CD4-positive, alpha-beta T cell (primary cell): Measurements from ENCODE around the gene ZBTB5. TPM values are rescaled to one million over a fixed set of nuclear protein-coding genes. Genes with fewer than 3 reads are reported as not detected.

Experiments
- ATAC-seq: fragments of 200-7000 bp; cut with Tn5 transposase; one replicate; pipeline ENCODE4 v1.10.0; 2022; ENCODE audit warnings: mild to moderate bottlenecking; ENCODE audit not compliant: poor library complexity
- CTCF ChIA-PET: fragments of 350-600 bp; sonication (Branson Sonifier 250); formaldehyde crosslinking; loops from one replicate; lab custom pipeline; 2021; ENCODE audit warnings: antibody characterized with exemption, inconsistent platforms; lab: Charles Lee
- POLR2A ChIA-PET: fragments of 350-600 bp; sonication (Branson Sonifier 250); formaldehyde crosslinking; loops from one replicate; lab custom pipeline; 2021; ENCODE audit warnings: antibody characterized with exemption, inconsistent platforms; lab: Charles Lee
- DNase-seq, 14 experiments: peaks; one replicate each; pipeline ENCODE4 v3.0.0-alpha.2; 2013 to 2020; ENCODE audit warnings: mixed read lengths in 2 of 14
- H3K27ac ChIP-seq, 2 donors: one replicate each; pipeline versions ENCODE4 v1.5.1 to v1.7.0; 2013; ENCODE audit warnings: low read length in 2 of 2, low read depth in 1 of 2, mild to moderate bottlenecking in 1 of 2
- H3K27me3 ChIP-seq, 2 experiments: 1 replicate in 1 of 2; 2 replicates in 1 of 2; pipeline versions ENCODE4 v1.6.1 to v1.7.0; 2013; ENCODE audit warnings: low read length in 2 of 2, control low read depth in 1 of 2, mild to moderate bottlenecking in 1 of 2, moderate library complexity in 1 of 2; ENCODE audit not compliant: insufficient read depth in 2 of 2, control insufficient read depth in 1 of 2
- H3K36me3 ChIP-seq: one replicate; pipeline ENCODE4 v1.6.1; 2013; ENCODE audit warnings: low read length, control low read depth; ENCODE audit not compliant: insufficient read depth
- H3K4me1 ChIP-seq: one replicate; pipeline ENCODE4 v1.6.1; 2013; ENCODE audit warnings: low read length, control low read depth; ENCODE audit not compliant: insufficient read depth
- H3K4me3 ChIP-seq: one replicate; pipeline ENCODE4 v1.5.1; 2013; ENCODE audit warnings: mild to moderate bottlenecking, low read length, moderate library complexity
- H3K9me3 ChIP-seq, 2 experiments: 1 replicate in 1 of 2; 2 replicates in 1 of 2; pipeline versions ENCODE4 v1.6.1 to v1.7.0; 2013; ENCODE audit warnings: low read length in 2 of 2, mild to moderate bottlenecking in 2 of 2, control low read depth in 1 of 2, moderate library complexity in 1 of 2; ENCODE audit not compliant: control insufficient read depth in 1 of 2, insufficient read depth in 1 of 2
- H3K27ac Mint-ChIP-seq: one replicate; pipeline ENCODE4 v1.8.0; 2020; ENCODE audit warnings: mixed read lengths
- H3K27me3 Mint-ChIP-seq: one replicate; pipeline ENCODE4 v1.8.0; 2021; ENCODE audit warnings: mixed read lengths
- H3K36me3 Mint-ChIP-seq: one replicate; pipeline ENCODE4 v1.8.0; 2021; ENCODE audit warnings: low read depth, mixed read lengths
- H3K4me1 Mint-ChIP-seq: one replicate; pipeline ENCODE4 v1.8.0; 2021; ENCODE audit warnings: low read depth, mixed read lengths
- H3K4me3 Mint-ChIP-seq: one replicate; pipeline ENCODE4 v1.8.0; 2020; ENCODE audit warnings: mild to moderate bottlenecking, mixed read lengths
- H3K9me3 Mint-ChIP-seq: one replicate; pipeline ENCODE4 v1.8.0; 2020; ENCODE audit warnings: mixed read lengths
- intact Hi-C, 2 experiments: fragments of 100-400 bp; cut with DNase I in 1 of 2; cut with micrococcal nuclease in 1 of 2; formaldehyde crosslinking; loops; one replicate each; pipeline versions ENCODE4 v1.15.1 to v1.9.0; 2023 to 2025; cut with DNase I, micrococcal nuclease
- total RNA-seq, 174 experiments: library from RNA in 2 of 174; stranded (reverse) in 2 of 174; gene quantifications; one replicate each; pipeline ENCODE4 v1.2.3 and lab custom pipeline; 2021 to 2026
- TF ChIP-seq, protein P1 (sequence below): fragments of 200-600 bp; IDR thresholded peaks from one replicate; pipeline ENCODE4 v1.8.0; 2022; ENCODE audit warnings: antibody characterized with exemption, mild to moderate bottlenecking

Gene ZBTB5
- total RNA-seq, 2 experiments from 2014 or later, result 21.3 to 22.0 TPM

DNA sequence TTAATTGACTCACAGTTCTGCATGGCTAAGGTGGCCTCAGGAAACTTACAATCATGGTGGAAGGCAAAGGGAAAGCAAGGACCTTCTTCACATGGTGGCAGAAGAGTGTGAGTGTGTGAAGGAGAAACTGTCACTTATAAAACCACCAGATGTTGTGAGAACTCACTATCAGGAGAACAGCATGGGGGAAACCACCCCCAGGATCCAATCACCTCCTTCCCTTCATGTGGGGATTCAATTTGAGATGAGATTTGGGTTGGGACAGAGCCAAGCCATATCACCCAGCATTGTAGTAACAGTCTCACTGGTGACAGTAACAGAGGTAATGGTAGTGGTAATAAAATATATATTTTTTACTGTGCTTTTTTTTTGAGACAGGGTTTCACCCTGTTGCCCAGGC lies 18.1 kb downstream of the ZBTB5 start:
- no peaks in the 10 kb centered on the region for H3K9me3 ChIP-seq
- DNase-seq (no peak), ATAC-seq (no peak)
- Mint-ChIP-seq H3K4me3 (no peak overlapping the region), H3K27ac (no peak overlapping the region), H3K36me3 (peaks cover 28% of the 10 kb centered on the region), H3K9me3 (no peaks in the 10 kb centered on the region), H3K4me1 (peaks cover 33% of the 10 kb centered on the region), H3K27me3 (no peaks in the 10 kb centered on the region)
- ChIA-PET CTCF (no interaction called here), POLR2A (no interaction called here)
- intact Hi-C loops, result no loop called here
- TF ChIP-seq, protein P1, sequence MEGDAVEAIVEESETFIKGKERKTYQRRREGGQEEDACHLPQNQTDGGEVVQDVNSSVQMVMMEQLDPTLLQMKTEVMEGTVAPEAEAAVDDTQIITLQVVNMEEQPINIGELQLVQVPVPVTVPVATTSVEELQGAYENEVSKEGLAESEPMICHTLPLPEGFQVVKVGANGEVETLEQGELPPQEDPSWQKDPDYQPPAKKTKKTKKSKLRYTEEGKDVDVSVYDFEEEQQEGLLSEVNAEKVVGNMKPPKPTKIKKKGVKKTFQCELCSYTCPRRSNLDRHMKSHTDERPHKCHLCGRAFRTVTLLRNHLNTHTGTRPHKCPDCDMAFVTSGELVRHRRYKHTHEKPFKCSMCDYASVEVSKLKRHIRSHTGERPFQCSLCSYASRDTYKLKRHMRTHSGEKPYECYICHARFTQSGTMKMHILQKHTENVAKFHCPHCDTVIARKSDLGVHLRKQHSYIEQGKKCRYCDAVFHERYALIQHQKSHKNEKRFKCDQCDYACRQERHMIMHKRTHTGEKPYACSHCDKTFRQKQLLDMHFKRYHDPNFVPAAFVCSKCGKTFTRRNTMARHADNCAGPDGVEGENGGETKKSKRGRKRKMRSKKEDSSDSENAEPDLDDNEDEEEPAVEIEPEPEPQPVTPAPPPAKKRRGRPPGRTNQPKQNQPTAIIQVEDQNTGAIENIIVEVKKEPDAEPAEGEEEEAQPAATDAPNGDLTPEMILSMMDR, result no peak
- no peak overlapping the region for H3K4me3 ChIP-seq
- no peaks in the 10 kb centered on the region for H3K27me3 ChIP-seq
- peaks cover 8% of the 10 kb centered on the region for H3K36me3 ChIP-seq
- H3K27ac ChIP-seq, result no peak overlapping the region
- H3K4me1 ChIP-seq, result no peaks in the 10 kb centered on the region

DNA sequence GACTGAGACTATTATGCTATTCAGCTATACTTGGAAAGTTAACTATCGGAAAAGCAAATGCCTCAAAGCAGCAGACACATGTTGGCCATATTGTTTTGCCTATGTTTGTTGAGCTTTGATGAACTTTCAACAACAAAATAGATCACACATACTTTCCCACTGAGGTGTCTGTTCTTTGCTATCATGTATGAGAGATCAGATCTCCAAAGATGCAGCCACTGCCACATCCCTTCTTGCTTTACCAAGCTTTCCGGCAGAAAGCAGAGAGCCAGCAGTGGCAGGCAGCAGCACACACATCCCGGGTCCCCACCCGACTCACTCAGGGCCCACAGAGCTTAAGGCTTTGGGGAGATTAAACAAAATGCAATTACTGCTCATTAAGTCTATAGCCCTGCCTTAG lies 18.8 kb downstream of the ZBTB5 start:
- ChIA-PET CTCF (no interaction called here), POLR2A (no interaction called here)
- Mint-ChIP-seq H3K36me3 (peaks cover 35% of the 10 kb centered on the region), H3K4me3 (no peak overlapping the region), H3K27ac (no peak overlapping the region), H3K4me1 (peaks cover 27% of the 10 kb centered on the region), H3K9me3 (no peaks in the 10 kb centered on the region), H3K27me3 (no peaks in the 10 kb centered on the region)
- Histone ChIP-seq H3K9me3 (no peaks in the 10 kb centered on the region), H3K4me1 (no peaks in the 10 kb centered on the region), H3K36me3 (peaks cover 15% of the 10 kb centered on the region), H3K27ac (no peak overlapping the region), H3K27me3 (no peaks in the 10 kb centered on the region), H3K4me3 (no peak overlapping the region)
- intact Hi-C loops, result no loop called here
- DNase-seq, result no peak
- ATAC-seq, result no peak
- TF ChIP-seq, protein P1, result no peak

DNA sequence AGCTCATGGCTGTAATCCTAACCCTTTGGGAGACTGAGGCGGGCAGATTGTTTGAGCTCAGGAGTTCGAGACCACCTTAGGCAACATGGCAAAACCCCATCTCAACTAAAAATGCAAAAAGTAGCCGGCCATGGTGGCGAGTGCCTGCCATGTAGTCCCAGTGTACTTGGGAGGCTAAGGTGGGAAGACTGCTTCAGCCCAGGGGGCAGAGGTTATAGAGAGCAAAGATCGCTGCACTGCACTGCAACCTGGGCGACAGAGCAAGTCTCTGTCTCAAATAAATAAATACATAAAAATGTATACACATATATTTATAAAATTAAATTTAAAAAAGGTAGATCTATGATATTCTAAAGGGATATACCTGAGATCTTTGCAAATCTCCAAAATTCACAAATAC lies 19.4 kb downstream of the ZBTB5 start:
- Mint-ChIP-seq H3K27ac (no peak overlapping the region), H3K4me3 (no peak overlapping the region), H3K9me3 (no peaks in the 10 kb centered on the region), H3K27me3 (no peaks in the 10 kb centered on the region), H3K36me3 (peaks cover 39% of the 10 kb centered on the region), H3K4me1 (peaks cover 27% of the 10 kb centered on the region)
- CTCF ChIA-PET, result no interaction called here
- Histone ChIP-seq H3K9me3 (no peaks in the 10 kb centered on the region), H3K4me1 (no peaks in the 10 kb centered on the region), H3K36me3 (peaks cover 21% of the 10 kb centered on the region), H3K4me3 (no peak overlapping the region), H3K27ac (no peak overlapping the region), H3K27me3 (no peaks in the 10 kb centered on the region)
- ATAC-seq, result no peak
- intact Hi-C loops, result no loop called here
- TF ChIP-seq, protein P1, result no peak
- DNase-seq, result no peak
- POLR2A ChIA-PET, result no interaction called here
